ENCODE results near the gene LRP3.
"Not testable (repeated sequence)": the region's sequence is repeated elsewhere in the genome, so short reads cannot be mapped to it uniquely, and the experiment has no call there.

DNA sequence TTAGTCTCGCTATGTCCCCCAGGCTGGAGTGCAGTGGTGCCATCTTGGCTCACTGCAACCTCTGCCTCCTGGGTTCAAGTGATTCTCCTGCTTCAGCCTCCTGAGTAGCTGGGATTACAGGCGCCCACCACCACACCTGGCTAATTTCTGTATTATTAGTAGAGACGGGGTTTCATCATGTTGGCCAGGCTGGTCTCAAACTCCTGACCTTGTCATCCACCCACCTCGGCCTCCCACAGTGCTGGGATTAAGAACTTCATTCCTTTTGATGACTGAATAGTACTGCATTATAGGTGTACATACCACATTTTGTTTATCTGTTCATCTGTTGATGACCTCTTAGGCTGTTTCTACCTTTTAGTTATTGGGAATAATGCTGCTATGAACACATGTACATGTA lies 41.5 kb upstream of the LRP3 start:
- TF ChIP-seq CTCF (IDR thresholded peaks at IDR 0.05; ENCODE audit: insufficient read depth, low read depth, low read length); EZH2 (IDR thresholded peaks at IDR 0.05; ENCODE audit: insufficient read depth, low read length): not testable (repeated sequence)

All from astrocyte (in vitro differentiated cells and primary cell).